ENCODE data around the gene ZNF211.

- TF ChIP-seq CTCF (conservative IDR thresholded peaks at IDR 0.05; ENCODE audit: low read depth, low read length) (no peak), EZH2 (IDR thresholded peaks at IDR 0.05; ENCODE audit: borderline replicate concordance, low read depth, low read length, poor library complexity, severe bottlenecking) (no peak)
These were observed 33.6 kb upstream of the ZNF211 start for GRCh38 chr19:57599377-57599760.

All from A673 (cell line).